CD14-positive monocyte (primary cell): Measurements from ENCODE around the gene ADAMTS8. TPM values are rescaled to one million over a fixed set of nuclear protein-coding genes. Genes with fewer than 3 reads are reported as not detected.

Source experiments
- DNase-seq, 3 donors: peaks; one replicate each; pipeline ENCODE4 v3.0.0-alpha.2; 2011 to 2022
- H2AFZ ChIP-seq: 2 replicates; pipeline ENCODE4 v1.6.0; 2012; ENCODE audit warnings: mild to moderate bottlenecking, low read depth, low read length, inconsistent platforms; ENCODE audit not compliant: insufficient read depth, poor library complexity, severe bottlenecking
- H3K27ac ChIP-seq, 2 donors: 1 replicate in 1 of 2; 2 replicates in 1 of 2; pipeline ENCODE4 v1.5.1; 2012 to 2013; ENCODE audit warnings: low read length in 2 of 2, control low read depth in 1 of 2, inconsistent platforms in 1 of 2, low read depth in 1 of 2, mild to moderate bottlenecking in 1 of 2
- H3K27me3 ChIP-seq, 2 donors: one replicate each; pipeline versions ENCODE4 v1.6.0 to v1.6.1; 2011 to 2013; ENCODE audit warnings: low read length in 2 of 2; ENCODE audit not compliant: control insufficient read depth in 2 of 2, insufficient read depth in 2 of 2
- H3K36me3 ChIP-seq, 2 donors: replicated peaks in 1 of 2; 1 replicate in 1 of 2; 2 replicates in 1 of 2; pipeline versions ENCODE4 v1.5.1 to v1.6.1; 2012 to 2013; ENCODE audit warnings: low read length in 2 of 2, control low read depth in 1 of 2, inconsistent platforms in 1 of 2, mild to moderate bottlenecking in 1 of 2; ENCODE audit not compliant: insufficient read depth in 2 of 2, control insufficient read depth in 1 of 2
- H3K4me1 ChIP-seq, 2 donors: 1 replicate in 1 of 2; 2 replicates in 1 of 2; pipeline versions ENCODE4 v1.5.1 to v1.6.1; 2012 to 2013; ENCODE audit warnings: low read length in 2 of 2, control low read depth in 1 of 2, inconsistent platforms in 1 of 2, mild to moderate bottlenecking in 1 of 2, moderate library complexity in 1 of 2; ENCODE audit not compliant: insufficient read depth in 2 of 2, control insufficient read depth in 1 of 2
- H3K4me2 ChIP-seq: replicated peaks from 2 replicates; pipeline ENCODE3; 2012; ENCODE audit warnings: low read length, moderate library complexity, mild to moderate bottlenecking; ENCODE audit not compliant: poor library complexity, severe bottlenecking; ENCODE audit errors: extremely low read depth
- H3K4me3 ChIP-seq, 3 experiments: fragments of 200-600 bp in 1 of 3; sonication (generic) in 1 of 3; replicated peaks in 1 of 3; 1 replicate in 2 of 3; 2 replicates in 1 of 3; pipeline ENCODE4 v1.5.1; 2011 to 2013; ENCODE audit warnings: low read length in 3 of 3, mild to moderate bottlenecking in 3 of 3, control low read depth in 2 of 3, low read depth in 2 of 3, inconsistent platforms in 1 of 3, moderate library complexity in 1 of 3
- H3K79me2 ChIP-seq: 2 replicates; pipeline ENCODE4 v1.6.0; 2012; ENCODE audit warnings: mild to moderate bottlenecking, control low read depth, inconsistent platforms, low read length, moderate library complexity; ENCODE audit not compliant: insufficient read depth
- H3K9ac ChIP-seq: 2 replicates; pipeline ENCODE4 v1.6.0; 2017; ENCODE audit warnings: low read length, mild to moderate bottlenecking; ENCODE audit not compliant: insufficient read depth, poor library complexity, severe bottlenecking
- H3K9me3 ChIP-seq, 2 donors: replicated peaks in 1 of 2; 1 replicate in 1 of 2; 2 replicates in 1 of 2; pipeline versions ENCODE4 v1.5.1 to v1.6.1; 2012 to 2013; ENCODE audit warnings: low read length in 2 of 2, control low read depth in 1 of 2; ENCODE audit not compliant: control insufficient read depth in 1 of 2, insufficient read depth in 1 of 2
- H4K20me1 ChIP-seq: 2 replicates; pipeline ENCODE4 v1.6.0; 2012; ENCODE audit warnings: mild to moderate bottlenecking, low read length, control low read depth, moderate library complexity; ENCODE audit not compliant: insufficient read depth
- H3K27ac Mint-ChIP-seq, 7 donors: one replicate each; pipeline ENCODE4 v1.8.0; 2020; ENCODE audit warnings: mild to moderate bottlenecking in 7 of 7, mixed read lengths in 7 of 7, moderate library complexity in 6 of 7, inconsistent platforms in 2 of 7
- H3K27me3 Mint-ChIP-seq, 3 donors: one replicate each; pipeline ENCODE4 v1.8.0; 2021 to 2022; ENCODE audit warnings: low read depth in 3 of 3, mild to moderate bottlenecking in 3 of 3, mixed read lengths in 3 of 3, moderate library complexity in 3 of 3, inconsistent platforms in 1 of 3
- H3K36me3 Mint-ChIP-seq, 2 donors: one replicate each; pipeline ENCODE4 v1.8.0; 2020; ENCODE audit warnings: mixed read lengths in 2 of 2, inconsistent platforms in 1 of 2, mild to moderate bottlenecking in 1 of 2
- H3K4me1 Mint-ChIP-seq: one replicate; pipeline ENCODE4 v1.8.0; 2020; ENCODE audit warnings: mild to moderate bottlenecking, mixed read lengths
- H3K4me3 Mint-ChIP-seq, 2 donors: one replicate each; pipeline ENCODE4 v1.8.0; 2020; ENCODE audit warnings: mild to moderate bottlenecking in 2 of 2, mixed read lengths in 2 of 2, moderate library complexity in 1 of 2
- H3K9me3 Mint-ChIP-seq, 7 donors: one replicate each; pipeline ENCODE4 v1.8.0; 2020 to 2022; ENCODE audit warnings: mixed read lengths in 7 of 7, mild to moderate bottlenecking in 6 of 7, moderate library complexity in 6 of 7, inconsistent platforms in 2 of 7
- CTCF ChIP-seq: fragments of 200-600 bp; IDR thresholded peaks from one replicate; pipeline ENCODE4 v1.8.0; 2022; ENCODE audit warnings: antibody characterized with exemption, mild to moderate bottlenecking
- whole genome bisulfite sequencing: methylation state at CpG from one replicate; pipeline ENCODE4 v1.1.5; 2013; ENCODE audit warnings: missing lambda C conversion rate; ENCODE audit not compliant: insufficient coverage; 5-methylcytosine and 5-hydroxymethylcytosine counted together
- intact Hi-C, 2 donors: fragments of 100-400 bp; cut with micrococcal nuclease; formaldehyde crosslinking; loops; one replicate each; pipeline versions ENCODE4 v1.15.0 to v1.15.1; 2023
- polyA plus RNA-seq, 3 donors: library from polyadenylated mRNA; depleted of rRNA in 1 of 3; unstranded in 2 of 3; stranded (reverse) in 1 of 3; fragments of 300-500 nt in 2 of 3; fragments of >200 nt in 1 of 3; fragmentation: Illumina TruSeq in 2 of 3; gene quantifications; 1 replicate in 2 of 3; 2 replicates in 1 of 3; pipeline ENCODE4 v1.2.3, GENCODE V29; 2012 to 2021

The ADAMTS8 gene
- polyA plus RNA-seq, 3 donors, result not detected

DNA sequence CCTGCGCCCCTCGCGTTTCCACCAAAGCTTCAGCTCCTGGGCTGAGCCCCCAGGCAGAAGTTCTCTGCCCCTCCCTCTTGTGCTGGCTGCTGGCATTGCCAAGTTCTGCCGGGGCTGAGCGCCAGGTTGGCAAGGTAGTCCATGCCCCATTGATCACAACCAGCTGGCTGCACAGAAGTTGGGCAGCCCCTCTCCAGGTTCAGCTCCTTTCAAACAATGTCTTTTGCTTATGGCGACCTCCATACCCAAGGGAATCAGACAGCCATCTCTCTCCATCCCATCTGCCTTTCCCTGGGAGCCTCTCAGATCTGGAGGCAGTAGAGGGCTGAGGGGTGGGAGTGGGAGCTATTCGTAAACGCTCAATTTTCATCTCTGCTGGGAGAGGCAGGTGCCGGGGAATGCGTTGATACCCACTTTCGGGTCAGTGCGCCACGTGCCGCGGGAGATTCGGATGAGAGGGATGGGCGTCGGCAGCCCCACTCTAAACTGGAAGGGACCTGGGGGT, 1.5 kb downstream of the ADAMTS8 start:
- DNase-seq, result no peak
- H3K27ac Mint-ChIP-seq, result no peak overlapping the region
- H3K4me3 ChIP-seq, result no peak overlapping the region
- peaks cover 39 to 61% of the 10 kb centered on the region in 2 donors for H3K27me3 ChIP-seq
- H3K27ac ChIP-seq, result no peak overlapping the region
- intact Hi-C loops, result no loop called here
- H3K4me3 Mint-ChIP-seq, result peak overlapping the region in 1 of 2 donors; percentile 80
- peaks cover 67 to 81% (median 69%) of the 10 kb centered on the region in 3 donors for H3K27me3 Mint-ChIP-seq
- H3K4me2 ChIP-seq, result no peak overlapping the region
- H3K79me2 ChIP-seq, result no peaks in the 10 kb centered on the region
- H3K36me3 ChIP-seq, result no peaks in the 10 kb centered on the region
- peaks cover 0 to 5% of the 10 kb centered on the region in 2 donors for H3K36me3 Mint-ChIP-seq
- WGBS, result 57% methylated on average over 17 of the region's 18 CpGs
- no peak overlapping the region for H2AFZ ChIP-seq
- H3K4me1 Mint-ChIP-seq, result peaks cover 5% of the 10 kb centered on the region
- H3K9me3 Mint-ChIP-seq, result peaks cover 0 to 17% (median 7%) of the 10 kb centered on the region in 7 donors
- H3K4me1 ChIP-seq, result peaks cover 0 to 5% of the 10 kb centered on the region in 2 donors
- no peak overlapping the region for H3K9ac ChIP-seq
- H4K20me1 ChIP-seq, result no peaks in the 10 kb centered on the region
- peaks cover 0 to 20% of the 10 kb centered on the region in 2 donors for H3K9me3 ChIP-seq
- TF ChIP-seq CTCF, result no peak

DNA sequence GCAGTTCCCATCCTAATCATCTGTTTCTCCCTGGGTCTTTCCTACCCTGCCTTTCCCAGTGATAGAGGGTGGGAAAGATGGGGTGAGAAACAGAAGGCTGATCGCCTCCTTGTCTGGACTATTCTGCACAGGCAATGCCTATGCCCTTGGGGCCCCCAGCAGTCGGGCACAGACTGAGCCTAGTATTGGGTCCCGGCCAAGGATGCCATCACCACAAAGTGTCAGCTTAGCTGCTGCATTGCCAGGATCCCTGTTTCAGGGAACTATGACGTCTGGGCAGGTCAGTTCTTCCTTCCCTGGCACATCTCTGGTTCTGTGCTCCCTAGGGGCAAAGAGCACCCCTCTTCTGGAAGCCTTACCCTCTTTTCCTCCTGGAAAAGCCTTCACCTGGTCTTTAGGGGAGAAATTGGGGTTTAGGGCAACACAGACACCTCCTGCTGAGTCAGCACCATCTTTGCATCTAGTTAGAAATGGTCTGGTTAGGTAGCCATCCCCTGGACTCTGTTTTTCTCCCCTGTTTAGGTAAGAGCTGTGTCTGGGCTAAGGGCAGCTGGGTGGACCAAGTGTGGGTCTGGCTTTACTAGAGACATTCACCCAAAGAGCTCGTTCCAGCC, 2.1 kb downstream of the ADAMTS8 start:
- Histone ChIP-seq H2AFZ (no peak overlapping the region), H3K4me3 (no peak overlapping the region), H4K20me1 (no peaks in the 10 kb centered on the region), H3K27ac (no peak overlapping the region), H3K27me3 (peaks cover 38 to 62% of the 10 kb centered on the region in 2 donors), H3K9ac (no peak overlapping the region), H3K4me2 (no peak overlapping the region), H3K36me3 (no peaks in the 10 kb centered on the region), H3K79me2 (no peaks in the 10 kb centered on the region), H3K4me1 (peaks cover 0 to 5% of the 10 kb centered on the region in 2 donors), H3K9me3 (peaks cover 0 to 20% of the 10 kb centered on the region in 2 donors)
- H3K27me3 Mint-ChIP-seq, result peaks cover 67 to 83% (median 74%) of the 10 kb centered on the region in 3 donors
- peaks cover 0 to 5% of the 10 kb centered on the region in 2 donors for H3K36me3 Mint-ChIP-seq
- peak overlapping the region in 1 of 2 donors; percentile 80 for H3K4me3 Mint-ChIP-seq
- intact Hi-C loops, result no loop called here
- TF ChIP-seq CTCF, result no peak
- 66% methylated on average over 5 of the region's 5 CpGs for WGBS
- H3K9me3 Mint-ChIP-seq, result peaks cover 0 to 17% (median 7%) of the 10 kb centered on the region in 7 donors
- H3K27ac Mint-ChIP-seq, result no peak overlapping the region
- no peak for DNase-seq
- H3K4me1 Mint-ChIP-seq, result peaks cover 5% of the 10 kb centered on the region
